SHP77 (cell line): ENCODE measurements around the gene TMTC2.
"Not testable (repeated sequence)": the region's sequence is repeated elsewhere in the genome, so short reads cannot be mapped to it uniquely, and the experiment has no call there.

Source experiments
- DNase-seq, 2 experiments: peaks; one replicate each; lab custom pipeline; 2025; lab: John Stamatoyannopoulos, UW

Gene TMTC2

GRCh38 chr12:83082690-83083276, 396.1 kb downstream of the TMTC2 start:
- DNase-seq, result no peak

GRCh38 chr12:83083616-83084015, 396.9 kb downstream of the TMTC2 start:
- no peak for DNase-seq

GRCh38 chr12:83084516-83085234, 398.0 kb downstream of the TMTC2 start:
- no peak for DNase-seq

GRCh38 chr12:83086023-83086422, 399.3 kb downstream of the TMTC2 start:
- no peak for DNase-seq

DNA sequence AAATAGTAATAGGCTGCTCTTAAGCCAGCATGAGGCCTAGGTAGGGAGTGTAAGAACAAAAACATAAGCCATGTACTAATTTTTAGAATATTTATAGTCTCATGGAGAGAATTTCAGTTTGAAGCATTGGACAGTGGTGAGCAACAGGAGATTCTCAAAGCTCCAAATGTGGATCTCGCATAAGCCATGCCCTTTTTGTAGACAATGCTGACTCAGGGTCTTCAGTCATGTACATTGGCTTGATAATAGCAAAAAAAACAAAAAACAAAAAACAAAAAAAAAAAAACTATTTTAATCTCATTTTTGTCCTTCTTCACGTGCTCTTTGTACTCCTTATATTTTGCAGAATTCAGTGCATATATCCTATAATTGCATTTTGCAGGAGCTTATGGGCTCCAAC, 402.9 kb downstream of the TMTC2 start:
- no peak for DNase-seq

DNA sequence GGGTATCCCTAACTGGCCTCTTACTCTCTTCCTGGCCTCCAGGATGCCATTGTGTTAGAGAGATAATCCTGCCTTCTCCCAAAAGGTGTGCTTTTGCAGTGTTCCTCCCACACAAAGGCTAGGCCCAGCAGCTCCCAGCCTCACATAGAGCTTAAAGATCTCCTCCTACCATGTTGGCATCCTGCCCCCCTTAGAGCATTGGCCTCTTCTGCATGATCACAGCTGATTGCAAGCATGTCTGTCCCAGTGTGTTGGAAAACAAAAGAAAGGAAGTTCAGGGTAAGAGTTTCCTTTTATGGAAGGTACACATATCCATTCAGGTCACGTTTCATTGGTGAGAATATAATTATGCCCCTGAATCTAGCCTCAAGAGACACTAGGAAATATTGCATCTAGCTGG, 405.4 kb downstream of the TMTC2 start:
- DNase-seq, result no peak

GRCh38 chr12:83092606-83093005, 405.9 kb downstream of the TMTC2 start:
- no peak for DNase-seq

DNA sequence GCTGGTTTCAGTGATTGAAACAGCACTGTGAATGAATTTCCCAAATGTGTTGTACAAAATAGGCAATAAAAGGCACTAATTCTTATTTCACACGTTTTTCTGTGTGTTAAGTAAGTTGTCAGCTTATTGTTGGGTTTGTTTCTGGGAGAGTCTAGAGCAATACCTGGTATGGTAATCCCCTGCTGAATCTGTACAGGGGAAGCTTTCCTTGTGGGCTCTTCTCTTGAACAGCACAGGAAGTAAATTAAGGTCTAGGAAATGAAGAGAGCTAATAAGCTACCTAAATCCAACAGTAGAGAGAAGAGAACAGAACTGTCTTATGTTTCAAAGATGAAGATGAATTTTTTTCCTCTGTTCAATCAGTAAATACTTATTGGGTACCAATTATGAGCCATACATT, 406.7 kb downstream of the TMTC2 start:
- DNase-seq, result no peak

DNA sequence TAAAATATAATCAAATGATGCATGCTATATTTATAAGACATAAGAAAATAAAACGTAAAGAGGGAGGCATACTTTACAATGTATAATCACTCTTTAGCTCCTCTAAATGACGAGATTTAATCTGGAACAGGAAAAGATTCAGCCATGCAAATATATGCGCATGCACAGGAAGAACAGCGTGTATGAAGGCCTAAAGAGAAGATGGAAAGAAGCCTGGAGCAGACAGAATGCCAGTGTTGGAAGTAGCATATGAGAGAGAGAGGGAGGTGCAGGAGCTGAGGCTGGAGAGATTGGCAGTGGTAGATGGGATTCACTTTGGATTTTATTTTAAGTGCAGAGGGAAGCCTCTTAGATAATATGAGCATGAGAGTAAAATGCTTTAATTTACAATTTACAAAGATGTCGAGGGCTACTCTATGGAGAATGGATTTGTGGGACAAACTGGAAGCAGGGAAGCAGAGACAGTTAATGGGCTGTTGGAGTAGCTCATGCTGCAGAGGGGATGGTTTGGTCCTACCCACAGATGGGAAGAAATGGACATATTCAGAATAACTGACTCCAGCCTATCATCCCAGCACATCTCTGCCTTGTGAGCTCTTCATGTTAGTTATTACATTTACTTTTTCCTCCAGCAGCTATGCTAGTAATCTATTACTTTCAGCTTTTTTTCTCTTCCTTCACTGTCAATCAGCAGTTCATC, 411.1 kb downstream of the TMTC2 start:
- no peak for DNase-seq

- no peak for DNase-seq
These were observed 412.7 kb downstream of the TMTC2 start for GRCh38 chr12:83099436-83099835.

DNA sequence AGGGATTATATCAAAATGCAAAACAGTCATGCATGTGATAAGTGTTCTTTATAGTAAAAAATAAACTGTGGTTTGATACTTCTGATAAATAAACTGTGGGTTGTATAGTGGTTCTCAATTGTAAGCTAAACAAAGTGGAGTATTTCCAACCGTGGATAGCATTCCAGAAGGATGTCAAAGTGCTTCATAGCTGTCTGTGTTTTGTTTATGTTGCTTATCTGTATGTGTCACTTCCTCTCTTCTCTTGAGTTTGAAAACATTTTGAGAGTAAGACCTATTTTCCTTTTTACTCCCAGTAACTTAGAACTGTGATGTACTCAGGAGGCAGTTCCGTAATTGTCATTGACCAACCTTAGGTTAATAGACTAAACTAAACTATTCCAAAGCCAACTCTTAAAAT, 415.8 kb downstream of the TMTC2 start:
- DNase-seq, result no peak

DNA sequence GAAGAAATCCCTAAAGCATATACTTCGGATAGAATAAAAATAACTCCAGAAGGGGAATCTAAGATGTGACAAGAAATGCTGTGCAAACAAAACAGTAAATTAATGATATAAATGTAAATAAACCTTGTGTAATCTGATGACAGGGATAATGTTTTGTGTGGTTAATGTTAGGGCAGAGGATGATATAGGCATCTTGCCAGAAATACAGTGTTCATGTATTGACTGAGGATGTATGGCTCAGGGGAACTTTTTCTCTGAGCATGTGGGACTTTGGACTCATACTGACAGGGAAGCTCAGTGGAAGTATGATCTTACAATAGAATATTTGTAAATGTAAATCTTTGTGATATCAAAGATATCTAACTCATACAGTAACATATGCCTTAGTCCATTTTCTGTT, 420.2 kb downstream of the TMTC2 start:
- no peak for DNase-seq

DNA sequence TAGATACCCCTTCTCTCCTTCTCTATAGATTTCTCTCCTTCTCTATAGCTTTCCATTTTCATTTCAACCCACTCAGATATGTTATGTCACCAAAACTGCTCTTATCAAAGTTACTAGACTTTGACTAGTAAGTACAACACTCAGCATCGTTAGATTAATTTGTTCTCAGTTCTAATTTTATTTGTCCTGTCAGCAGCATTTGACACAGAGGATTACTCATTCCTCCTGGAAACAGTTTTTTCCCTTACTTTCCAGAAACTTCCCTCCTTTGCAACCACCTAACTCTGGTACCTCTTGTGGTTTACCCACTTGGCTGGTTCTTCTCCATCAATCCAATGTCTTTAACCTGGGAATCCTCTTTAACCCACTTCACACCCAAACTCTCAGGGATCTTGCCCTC, 423.7 kb downstream of the TMTC2 start:
- no peak for DNase-seq

- DNase-seq, result no peak
These were observed 427.2 kb downstream of the TMTC2 start for GRCh38 chr12:83113945-83114344.

- DNase-seq, result no peak
These were observed 428.3 kb downstream of the TMTC2 start for GRCh38 chr12:83114966-83115365.

GRCh38 chr12:83117926-83118325, 431.2 kb downstream of the TMTC2 start:
- not testable (repeated sequence) for DNase-seq

- DNase-seq, result no peak
These were observed 435.4 kb downstream of the TMTC2 start for GRCh38 chr12:83121897-83122622.

GRCh38 chr12:83122623-83122934, 435.9 kb downstream of the TMTC2 start:
- no peak for DNase-seq

- DNase-seq, result no peak
These were observed 436.3 kb downstream of the TMTC2 start for GRCh38 chr12:83123039-83123438.

DNA sequence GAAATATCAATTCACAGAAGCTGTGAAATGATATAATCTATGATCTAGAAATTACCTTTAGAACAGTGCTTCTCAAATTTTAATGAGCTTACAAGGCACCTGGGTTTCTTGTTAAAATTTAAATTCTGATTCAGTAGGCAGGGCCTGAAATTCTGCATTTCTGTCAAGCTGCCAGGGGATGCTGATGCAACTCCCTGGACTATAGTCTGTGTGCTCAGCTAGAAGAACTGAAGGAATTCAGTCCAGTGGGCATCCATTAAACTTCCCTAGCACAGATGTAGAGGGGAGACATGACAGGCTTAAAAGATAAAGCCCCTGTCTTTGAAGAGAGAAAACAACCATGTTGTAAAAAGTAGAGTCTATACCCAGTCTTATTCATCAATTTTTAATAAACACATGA, 441.8 kb downstream of the TMTC2 start:
- no peak for DNase-seq

GRCh38 chr12:83130178-83130577, 443.5 kb downstream of the TMTC2 start:
- no peak for DNase-seq

DNA sequence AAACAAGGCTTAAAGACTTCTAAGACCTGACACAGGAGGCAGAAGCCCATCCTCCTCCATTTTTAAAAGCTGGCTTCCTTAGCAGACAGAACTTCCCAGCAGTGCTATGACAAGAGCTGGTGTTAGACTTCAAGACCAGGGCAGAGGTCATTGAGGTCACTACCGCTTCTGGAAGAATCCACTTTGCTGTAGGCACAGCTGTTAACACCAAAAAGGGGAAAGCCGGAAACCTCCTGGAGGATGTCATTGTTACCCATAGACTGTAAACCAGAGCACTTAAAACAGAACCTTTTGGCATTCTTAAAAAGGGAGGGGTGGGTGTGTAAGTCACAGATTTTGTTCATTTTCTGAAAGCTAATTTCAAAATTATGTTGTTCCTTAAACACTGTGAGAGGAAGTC, 445.7 kb downstream of the TMTC2 start:
- DNase-seq, result no peak

GRCh38 chr12:83136411-83136810, 449.7 kb downstream of the TMTC2 start:
- DNase-seq, result no peak
